ENCODE results near the gene AKIRIN1.
"Not testable (repeated sequence)": the region's sequence is repeated elsewhere in the genome, so short reads cannot be mapped to it uniquely, and the experiment has no call there.

DNA sequence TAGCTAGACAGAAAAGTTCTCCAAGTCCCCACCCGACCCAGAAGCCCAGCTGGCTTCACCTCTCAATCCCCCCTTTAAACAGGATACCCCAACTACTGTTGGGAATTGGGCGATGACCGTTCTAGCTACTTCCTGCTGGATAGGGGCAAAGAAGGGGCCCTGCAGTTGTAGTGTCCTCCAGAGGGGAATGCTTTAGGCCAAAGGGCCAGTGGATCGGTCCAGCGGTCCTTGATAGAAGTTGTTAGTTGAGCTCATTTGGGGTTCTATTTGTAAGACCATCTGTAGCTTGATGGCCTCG, 12.9 kb upstream of the AKIRIN1 start:
- not testable (repeated sequence) for TF ChIP-seq FOXM1 (IDR thresholded peaks at IDR 0.05; ENCODE audit: borderline replicate concordance); NFRKB (IDR thresholded peaks at IDR 0.05); SUZ12 (IDR thresholded peaks at IDR 0.05); FOXA1 (IDR thresholded peaks at IDR 0.05); ELF4 (IDR thresholded peaks at IDR 0.05); SP1 (IDR thresholded peaks at IDR 0.05); BHLHE40 (IDR thresholded peaks at IDR 0.05; ENCODE audit: borderline replicate concordance); TARDBP (IDR thresholded peaks at IDR 0.05); CTBP1 (IDR thresholded peaks at IDR 0.05; ENCODE audit: borderline replicate concordance); FOXK2 (IDR thresholded peaks at IDR 0.05); HDGF (IDR thresholded peaks at IDR 0.05; ENCODE audit: borderline replicate concordance); ZNF384 (IDR thresholded peaks at IDR 0.05); ARNT (IDR thresholded peaks at IDR 0.05)
- TF ChIP-seq, protein P1, sequence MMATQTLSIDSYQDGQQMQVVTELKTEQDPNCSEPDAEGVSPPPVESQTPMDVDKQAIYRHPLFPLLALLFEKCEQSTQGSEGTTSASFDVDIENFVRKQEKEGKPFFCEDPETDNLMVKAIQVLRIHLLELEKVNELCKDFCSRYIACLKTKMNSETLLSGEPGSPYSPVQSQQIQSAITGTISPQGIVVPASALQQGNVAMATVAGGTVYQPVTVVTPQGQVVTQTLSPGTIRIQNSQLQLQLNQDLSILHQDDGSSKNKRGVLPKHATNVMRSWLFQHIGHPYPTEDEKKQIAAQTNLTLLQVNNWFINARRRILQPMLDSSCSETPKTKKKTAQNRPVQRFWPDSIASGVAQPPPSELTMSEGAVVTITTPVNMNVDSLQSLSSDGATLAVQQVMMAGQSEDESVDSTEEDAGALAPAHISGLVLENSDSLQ (IDR thresholded peaks at IDR 0.05), result not testable (repeated sequence)

All from HEK293T (cell line).